HG03066 (cell line): ENCODE data around the gene C12orf43.

Experiments
- ATAC-seq: cut with Tn5 transposase; IDR thresholded peaks from one replicate; pipeline ENCODE4 v1.9.1; 2021; ENCODE audit warnings: low read depth; ENCODE audit not compliant: unreplicated experiment

The C12orf43 gene

DNA sequence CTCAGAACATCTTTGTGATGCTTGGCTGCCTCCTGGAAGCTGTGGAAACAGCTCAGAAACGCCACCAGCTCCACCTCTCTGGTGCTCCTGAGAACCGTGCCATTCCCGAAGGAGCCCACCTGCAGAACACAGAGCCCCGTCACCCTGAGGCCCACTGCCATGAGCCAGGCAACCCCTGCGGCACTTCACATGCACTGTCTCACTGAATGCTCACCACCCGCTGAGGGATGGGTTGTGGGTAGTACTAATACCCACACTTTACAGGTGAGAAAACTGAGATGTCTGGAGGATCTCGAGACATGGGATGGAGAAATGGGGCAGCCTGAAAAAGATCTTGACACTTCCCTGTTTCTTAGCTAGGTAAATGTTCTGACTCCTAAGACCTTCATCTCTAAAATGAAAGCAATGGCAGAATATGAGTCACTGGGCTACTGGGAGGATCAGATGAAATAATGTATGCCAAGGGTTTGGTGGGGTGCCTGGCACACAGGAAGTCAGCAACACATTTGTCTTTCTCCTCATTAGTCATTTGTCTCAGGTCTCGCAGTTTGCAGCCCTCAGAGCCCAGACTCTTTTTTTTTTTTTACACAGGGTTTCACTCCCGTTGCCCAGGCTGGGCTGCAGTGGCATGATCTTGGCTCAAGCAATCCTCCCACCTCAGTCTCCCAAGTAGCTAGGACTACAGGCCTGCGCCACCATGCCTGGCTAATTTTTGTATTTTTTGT, 17.5 kb upstream of the C12orf43 start:
- no peak for ATAC-seq

DNA sequence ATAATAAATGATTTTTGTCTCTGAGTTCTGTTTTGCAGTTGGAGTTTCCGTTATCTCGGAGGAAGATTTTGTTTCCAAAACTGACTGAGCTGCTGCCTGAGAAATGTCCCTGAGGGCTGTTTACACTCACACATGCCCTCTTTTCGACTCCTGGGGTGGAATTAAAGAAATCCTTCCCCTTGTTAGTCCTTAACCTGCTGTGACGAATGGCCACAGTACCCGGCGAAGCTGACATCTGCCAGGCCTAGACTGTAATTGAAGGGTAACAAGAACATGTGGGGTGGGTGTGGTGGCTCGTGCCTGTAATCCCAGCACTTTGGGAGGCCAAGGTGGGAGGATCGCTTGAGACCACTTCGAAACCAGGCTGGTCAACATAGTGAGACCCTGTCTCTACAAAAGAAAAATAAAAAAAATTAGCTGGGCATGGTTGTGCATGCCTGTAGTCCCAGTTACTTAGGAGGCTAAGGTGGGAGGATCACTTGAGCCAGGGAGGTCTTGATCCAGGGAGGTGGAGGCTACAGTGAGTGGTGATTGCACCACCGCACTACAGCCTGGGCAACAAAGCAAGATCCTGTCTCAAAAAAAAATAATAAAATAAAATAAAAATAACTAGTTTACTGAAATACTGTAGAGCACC, 14.4 kb upstream of the C12orf43 start:
- ATAC-seq, result no peak

DNA sequence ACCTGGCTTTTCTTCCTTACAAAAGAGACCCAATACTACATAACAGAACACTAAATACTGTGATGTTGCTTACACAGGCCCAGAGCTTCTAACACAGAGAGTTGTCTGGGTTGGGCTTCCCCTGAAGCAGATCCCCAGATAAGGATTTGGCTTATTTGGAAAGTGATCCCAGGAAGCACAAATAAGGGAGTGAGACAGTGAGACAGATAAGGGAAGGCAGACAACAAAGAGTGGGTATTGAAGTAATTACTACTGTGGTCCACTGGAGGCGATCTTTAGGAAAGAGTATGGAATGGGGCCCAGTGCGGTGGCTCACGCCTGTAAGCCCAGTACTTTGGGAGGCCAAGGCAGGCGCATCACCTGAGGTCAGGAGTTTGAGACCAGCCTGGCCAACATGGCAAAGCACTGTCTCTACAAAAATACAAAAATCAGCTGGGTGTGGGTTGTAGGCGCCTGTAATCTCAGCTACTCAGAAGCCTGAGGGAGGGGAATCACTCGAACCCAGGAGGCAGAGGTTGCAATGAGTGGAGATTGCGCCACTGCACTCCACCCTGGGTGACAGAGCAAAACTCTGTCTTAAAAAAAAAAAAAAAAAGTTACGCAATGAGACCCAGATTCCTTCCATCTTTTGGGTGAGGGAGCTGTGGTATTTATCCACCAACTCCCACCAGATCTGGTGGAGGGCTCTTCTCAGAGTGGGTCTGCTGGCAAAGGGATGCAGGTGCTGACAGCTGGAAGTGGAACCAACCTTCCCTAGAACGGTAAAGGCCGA, 10.2 kb upstream of the C12orf43 start:
- no peak for ATAC-seq

DNA sequence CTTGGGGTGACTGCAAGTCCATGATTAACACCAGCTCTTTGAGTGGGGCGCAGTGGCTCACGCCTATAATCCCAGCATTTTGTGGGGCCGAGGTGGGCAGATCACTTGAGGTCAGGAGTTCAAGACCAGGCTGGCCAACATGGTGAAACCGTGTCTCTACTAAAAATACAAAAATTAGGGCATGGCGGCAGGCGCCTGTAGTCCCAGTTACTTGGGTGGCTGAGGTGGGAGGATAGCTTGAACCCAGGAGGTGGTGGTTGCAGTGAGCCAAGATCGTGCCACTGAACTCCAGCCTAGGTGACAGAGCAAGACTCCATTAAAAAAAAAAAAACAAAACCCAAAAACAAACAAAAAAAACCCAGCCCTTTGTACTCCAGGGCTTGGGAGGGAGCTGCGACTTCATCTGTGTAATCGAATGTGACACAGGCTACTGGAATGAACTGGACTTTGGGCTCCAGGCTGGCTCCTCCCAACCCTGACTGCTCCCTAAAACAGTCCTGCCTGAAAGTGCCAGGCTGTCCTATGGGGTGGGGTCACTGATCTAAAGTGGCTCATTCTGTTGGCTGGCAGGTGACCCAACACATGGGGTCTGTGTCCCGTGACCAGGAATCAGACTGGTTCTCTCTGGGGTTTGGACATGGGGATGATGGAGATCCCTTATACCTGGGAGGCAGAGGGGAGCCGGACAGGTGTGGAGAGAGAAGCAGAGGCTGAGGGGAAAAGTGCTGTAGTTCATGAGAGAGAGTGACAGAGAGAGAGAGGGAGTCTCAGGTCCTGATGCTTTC, 9.3 kb upstream of the C12orf43 start:
- ATAC-seq, result no peak

DNA sequence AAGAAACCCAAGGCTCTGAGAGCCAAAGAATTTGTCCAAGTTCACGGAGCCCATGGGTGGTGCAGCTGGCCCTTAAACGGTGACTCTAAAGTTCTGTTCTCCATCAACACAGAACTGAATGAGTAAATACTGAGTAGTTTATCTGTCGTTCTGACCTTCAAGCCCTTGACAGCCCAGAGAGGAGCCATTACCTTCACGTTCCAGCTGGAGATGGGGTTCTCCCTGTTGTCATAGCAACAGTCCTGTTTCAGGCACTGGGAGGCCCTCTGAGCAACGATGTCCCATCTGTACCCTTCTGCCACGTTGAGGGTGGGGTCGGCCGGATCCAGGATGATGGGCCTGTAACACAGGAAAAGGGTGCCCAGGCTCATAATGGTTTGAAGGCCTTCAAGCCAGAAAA, 7.5 kb upstream of the C12orf43 start:
- no peak for ATAC-seq

DNA sequence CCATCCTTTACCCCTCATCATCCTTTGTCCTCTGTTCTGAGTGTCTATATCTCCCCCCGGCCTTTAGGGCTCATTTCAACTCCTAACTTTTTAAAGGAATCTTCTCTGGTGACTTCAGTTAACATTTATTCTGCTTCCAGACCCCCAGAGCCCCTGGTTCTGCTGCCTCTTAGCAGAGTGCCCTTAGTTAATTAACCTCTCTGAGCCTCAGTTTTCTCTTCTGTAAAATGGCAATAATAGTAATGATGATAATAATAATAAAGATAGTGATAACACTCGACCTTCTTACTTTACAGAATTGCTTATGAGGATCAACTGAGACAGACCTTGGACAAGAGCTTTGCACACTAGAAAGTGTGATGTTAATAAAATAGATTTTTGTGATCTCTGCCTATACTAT, 6.4 kb upstream of the C12orf43 start:
- ATAC-seq, result no peak

DNA sequence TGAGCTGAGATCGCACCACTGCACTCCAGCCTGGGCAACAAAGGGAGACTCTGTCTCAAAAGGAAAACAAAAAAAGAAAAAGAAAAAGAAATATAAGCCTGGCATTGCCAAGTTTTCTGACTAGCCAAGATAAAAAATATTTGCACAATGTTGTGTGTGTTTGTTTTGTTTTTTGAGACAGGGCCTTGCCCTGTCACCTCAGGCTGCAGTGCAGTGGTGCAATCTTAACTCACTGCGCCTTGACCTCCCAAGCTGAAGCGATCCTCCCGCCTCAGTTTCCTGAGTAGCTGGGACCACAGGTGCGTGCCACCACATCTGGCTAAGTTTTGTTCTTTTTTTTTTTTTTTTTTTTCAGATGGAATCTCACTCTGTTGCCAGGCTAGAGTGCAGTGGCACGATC, 5.5 kb upstream of the C12orf43 start:
- ATAC-seq, result no peak

DNA sequence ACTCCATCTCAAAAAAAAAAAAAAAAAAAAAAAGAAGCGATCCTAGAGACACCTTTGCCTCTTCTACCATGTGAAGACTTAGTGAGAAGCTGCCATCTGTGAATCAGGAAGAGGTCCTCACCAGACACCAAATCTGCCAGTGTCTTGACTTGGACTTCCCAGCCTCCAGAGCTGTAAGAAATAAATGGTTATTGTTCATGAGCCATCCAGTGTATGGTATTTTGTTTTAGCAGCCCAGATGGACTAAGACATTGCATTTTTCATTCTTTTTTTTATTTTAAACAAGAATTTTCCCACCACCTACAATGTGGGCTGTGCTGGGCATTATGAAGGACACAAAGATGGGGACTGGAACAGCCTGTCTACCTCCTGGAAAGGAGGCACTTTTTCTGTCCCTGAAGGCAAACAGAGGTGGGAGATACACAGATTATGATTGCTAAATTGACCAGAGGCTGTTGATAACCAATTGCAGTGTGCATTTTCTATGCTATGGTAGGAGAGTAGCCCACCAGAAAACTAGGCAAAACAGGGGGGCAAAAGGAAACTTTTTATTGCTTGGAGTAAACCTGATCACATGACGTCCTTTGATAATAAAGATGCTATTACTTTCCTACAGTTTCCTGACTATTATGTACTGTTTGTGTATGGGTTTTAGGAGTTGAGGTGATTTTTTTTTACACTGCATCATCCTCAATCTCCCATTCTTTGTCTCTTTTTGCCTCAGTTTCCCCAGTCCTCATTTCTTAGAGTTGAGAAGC, 2.8 kb upstream of the C12orf43 start:
- ATAC-seq, result no peak

DNA sequence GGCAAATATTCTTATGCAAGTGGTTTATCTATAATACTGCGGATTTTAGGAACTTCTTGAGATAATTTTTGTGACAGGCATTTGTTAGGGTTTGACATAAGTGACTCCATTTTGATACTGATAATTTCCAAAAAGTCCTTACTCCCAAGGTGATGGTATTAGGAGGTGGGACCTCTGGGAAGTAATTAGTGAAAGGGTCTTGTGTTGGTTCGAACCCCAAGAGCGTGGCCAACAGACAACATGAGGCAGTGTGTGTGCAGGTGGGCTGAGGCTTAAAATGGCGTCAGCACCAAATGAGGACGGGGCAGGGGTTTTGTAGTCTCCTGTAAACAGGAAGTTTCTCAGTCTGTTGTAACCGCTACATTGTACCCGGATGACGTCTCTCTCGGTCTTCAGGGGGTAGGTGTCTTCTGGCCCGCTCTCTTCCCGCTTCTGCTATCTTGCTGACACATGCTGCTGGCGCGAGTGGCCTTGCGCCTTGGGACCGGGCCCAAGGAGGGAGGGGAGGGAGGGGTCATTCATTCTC, 1.7 kb upstream of the C12orf43 start:
- ATAC-seq, result no peak

DNA sequence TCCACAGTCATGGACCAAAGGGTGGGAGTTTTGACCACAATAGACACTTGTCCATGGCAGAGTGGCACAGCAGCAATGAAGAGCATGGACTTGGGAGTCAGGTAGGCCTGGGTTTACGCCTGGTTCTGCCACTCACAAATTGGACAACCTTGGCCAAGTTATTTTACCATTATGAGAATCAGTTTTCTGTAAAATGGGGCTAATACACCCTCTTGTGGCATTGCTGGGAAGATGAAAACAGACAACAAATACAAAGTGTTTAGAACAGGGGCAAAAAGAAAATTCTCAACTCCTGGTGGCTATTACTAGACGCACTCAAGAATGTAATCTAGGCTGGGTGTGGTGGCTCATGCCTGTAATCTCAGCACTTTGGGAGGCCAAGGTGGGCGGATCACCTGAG, 2.6 kb downstream of the C12orf43 start:
- ATAC-seq, result no peak

DNA sequence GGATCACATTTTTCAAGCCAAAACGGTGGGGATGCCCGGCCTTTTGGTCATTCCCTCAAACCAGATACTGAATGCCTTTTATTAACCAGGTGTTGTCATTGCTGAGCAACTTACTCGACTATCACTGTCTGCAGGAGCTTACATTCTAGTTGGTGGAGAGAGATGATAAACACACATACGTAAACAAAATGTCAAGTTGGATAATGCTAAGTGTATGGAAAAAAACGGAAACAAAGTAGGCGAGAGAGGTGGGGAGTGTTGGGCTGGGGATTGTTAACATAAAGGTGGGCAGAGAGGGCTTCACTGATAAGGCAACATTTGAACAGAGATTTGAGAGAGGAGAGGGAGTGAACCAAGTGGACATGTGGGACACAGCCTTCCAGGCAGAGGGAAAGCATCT, 4.5 kb downstream of the C12orf43 start:
- no peak for ATAC-seq

DNA sequence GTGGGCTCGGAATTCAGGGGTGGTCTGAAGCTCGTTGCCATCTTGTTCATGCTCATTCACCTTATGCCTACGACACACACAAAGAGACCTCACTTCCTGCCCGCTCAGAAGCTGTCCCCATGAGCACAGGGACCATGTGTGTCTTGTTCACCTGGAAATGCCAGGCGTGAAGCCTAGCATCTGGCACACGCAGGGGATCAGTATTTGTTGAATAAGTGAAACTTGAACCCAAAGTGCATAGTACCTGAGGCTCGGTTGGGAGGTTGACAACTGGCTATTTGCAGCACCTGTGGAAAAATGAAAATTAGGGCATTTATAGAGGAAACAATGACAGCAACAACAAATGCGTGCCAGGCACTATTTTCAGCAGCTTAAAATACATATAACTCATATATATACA, 5.4 kb downstream of the C12orf43 start:
- no peak for ATAC-seq

DNA sequence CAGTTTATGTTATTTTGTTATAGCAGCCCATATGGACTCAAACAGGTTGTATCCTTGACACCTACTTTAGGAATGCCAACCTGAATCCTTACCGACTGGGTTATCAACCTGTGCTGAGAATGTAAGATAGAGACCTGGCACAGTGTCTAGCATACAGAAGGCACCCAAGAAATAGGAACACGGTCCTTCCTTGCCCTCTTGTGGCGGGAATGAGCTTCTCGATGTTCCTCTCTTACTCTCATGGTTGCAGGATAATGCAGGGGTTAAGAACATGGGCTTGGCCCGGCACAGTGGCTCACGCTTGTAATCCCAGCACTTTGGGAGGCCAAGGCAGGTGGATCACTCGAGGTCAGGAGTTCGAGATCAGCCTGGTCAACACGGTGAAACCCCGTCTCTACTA, 6.5 kb downstream of the C12orf43 start:
- ATAC-seq, result no peak

DNA sequence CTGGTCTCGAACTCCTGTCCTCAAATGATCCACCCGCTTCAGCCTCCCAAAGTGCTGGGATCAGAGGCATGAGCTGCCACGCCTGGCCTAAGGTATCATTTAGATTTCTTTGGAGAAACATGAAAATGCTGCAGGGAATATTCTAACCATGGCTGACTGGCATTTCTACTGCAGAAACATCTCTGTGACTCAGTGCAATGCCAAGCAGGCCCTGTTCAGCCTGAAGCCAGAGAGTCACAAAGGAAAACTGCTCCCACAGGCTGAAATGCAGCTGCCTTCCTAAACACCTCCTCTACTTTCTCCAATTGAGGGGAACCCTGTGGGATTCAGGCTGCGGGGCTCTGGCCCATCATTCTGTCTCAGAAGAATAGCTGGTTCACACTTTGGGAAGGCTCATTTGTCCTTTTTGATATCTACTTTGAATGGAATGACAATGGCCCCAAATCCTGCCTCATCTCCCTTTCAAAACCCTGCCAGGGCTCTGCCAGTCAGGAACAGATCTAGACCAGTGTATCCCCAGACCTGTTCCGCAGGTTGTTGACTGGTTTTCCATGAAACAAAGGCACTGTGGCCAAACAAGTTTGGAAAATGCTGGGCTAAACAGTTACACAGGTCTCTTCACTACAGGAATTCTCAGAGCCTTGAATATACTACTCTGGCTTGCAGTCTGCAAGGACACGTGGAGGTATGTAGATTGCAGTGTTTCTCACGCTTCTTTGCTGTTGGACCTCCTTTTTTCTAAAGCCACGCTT, 7.8 kb downstream of the C12orf43 start:
- no peak for ATAC-seq

DNA sequence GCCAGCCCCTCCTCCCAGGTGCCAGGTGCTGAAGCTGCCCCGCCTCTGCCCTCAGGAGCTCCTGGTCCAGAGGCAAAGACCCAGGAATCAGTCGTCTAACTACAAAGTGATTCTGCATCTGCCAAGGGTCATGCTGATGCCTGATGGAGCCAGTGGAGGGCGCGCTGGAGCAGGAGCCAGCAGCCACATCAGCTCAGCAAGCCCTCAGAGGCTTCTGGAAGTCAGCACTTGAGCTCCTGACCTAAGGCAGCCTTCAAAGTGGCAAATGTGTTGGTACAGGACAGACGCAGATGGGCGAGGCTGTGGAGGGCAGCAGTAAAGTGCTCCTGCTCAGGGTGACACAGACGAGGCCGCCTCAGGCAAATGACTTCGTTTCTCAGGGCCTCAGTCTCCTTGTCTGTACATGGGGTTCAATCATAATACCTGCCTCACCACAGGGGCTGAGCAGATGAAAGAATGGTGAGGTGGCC, 10.9 kb downstream of the C12orf43 start:
- ATAC-seq, result no peak

DNA sequence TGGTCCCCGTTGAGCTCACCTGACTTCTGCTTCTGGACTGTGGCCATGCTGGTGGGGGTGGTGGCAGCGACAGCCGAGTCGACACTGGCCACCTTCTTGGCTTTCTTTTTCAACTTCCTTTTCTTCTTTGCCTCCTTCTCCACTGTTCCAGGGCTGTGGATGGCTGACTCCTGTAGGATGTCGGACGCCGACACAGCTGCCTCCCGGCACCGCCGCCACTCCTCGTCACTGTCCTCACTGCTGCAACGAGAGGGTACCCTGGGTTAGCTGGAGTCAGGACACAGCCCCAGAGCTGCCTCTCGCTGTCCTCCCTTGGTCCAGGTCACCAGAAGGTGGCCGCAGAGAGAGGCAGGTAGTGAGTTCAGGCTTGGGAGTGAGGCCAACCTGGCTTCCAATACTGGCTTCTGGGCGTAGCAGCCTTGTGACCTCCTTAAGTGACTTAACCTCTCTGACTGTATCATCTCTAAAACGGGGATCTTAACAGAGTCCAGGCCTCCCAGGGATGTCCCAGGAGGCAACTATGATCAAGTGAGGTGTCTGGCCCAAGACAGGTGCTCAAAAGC, 12.0 kb downstream of the C12orf43 start:
- no peak for ATAC-seq

DNA sequence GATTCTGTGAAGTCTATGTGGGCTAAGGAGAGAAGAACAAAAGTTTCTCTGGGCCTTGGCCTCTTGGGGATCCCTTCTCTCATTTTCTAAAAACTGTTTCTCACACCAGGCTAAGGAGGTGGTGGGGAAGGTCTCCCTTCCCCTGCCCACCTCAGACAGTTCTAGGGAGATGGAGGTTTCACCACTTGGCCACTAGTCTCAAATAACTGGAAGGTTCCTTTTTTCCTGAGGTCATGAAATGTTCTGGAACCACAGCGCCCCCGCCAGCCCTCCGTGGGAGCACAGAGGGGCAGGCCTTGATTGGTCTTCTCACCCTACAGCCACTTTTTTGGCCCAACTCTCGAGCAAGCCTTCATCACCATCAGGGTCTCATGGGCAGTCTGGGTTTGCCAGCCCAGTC, 12.6 kb downstream of the C12orf43 start:
- ATAC-seq, result no peak

DNA sequence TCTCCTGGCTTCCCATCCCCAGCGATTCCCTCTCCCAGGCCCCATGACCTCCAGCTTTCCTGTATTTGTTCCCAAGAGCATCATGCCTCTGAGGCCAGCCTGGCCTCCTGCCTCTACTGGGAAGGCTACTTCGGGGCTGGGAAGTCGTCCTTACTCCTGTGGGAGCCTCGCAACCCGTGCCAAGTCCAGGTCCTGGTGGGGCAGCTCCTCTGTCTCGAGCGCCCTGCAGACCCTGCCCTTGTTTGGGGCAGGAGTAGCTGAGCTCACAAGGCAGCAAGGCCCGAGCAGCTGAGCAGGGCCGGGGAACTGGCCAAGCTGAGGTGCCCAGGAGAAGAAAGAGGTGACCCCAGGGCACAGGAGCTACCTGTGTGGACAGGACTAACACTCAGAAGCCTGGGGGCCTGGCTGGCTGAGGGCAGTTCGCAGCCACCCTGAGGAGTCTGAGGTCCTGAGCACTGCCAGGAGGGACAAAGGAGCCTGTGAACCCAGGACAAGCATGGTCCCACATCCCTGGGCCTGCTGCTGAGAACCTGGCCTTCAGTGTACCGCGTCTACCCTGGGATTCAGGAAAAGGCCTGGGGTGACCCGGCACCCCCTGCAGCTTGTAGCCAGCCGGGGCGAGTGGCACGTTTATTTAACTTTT, 14.3 kb downstream of the C12orf43 start:
- ATAC-seq, result no peak
